ENCODE measurements around the gene LRP1-AS.

LRP1-AS gene

GRCh38 chr12:57188090-57188425, 40.6 kb upstream of the LRP1-AS start:
- H3K27me3 ChIP-seq (ENCODE audit: insufficient read depth, low read length, poor library complexity) = no peaks in the 10 kb centered on the region
- H3K56ac ChIP-seq (ENCODE audit: low read length) = no peak overlapping the region
- no peak overlapping the region for H3K4me2 ChIP-seq (ENCODE audit: low read length)
- no CpG with 5 or more reads among the region's 8 CpGs for WGBS (ENCODE audit: extremely low coverage, insufficient coverage, low lambda C conversion rate)
- no peak overlapping the region for H3K18ac ChIP-seq (ENCODE audit: low read length)
- no peak overlapping the region for H3K9ac ChIP-seq (ENCODE audit: low read length)
- no peak overlapping the region for H2AK5ac ChIP-seq (ENCODE audit: low read length)
- H3K36me3 ChIP-seq (ENCODE audit: control insufficient read depth, insufficient read depth, low read length) = peaks cover 53% of the 10 kb centered on the region
- no peak overlapping the region for H2BK5ac ChIP-seq (ENCODE audit: low read length)
- H3K79me1 ChIP-seq (ENCODE audit: low read length) = no peaks in the 10 kb centered on the region
- H3K4ac ChIP-seq (ENCODE audit: low read depth, low read length) = no peak overlapping the region
- H3K27ac ChIP-seq (ENCODE audit: low read depth, low read length) = no peak overlapping the region
- H3K23ac ChIP-seq (ENCODE audit: low read length) = no peak overlapping the region
- H4K8ac ChIP-seq (ENCODE audit: low read depth, low read length) = no peak overlapping the region
- DNase-seq = no peak
- no peak overlapping the region for H2BK120ac ChIP-seq (ENCODE audit: low read depth, low read length)
- H3K4me3 ChIP-seq (ENCODE audit: low read length) = no peak overlapping the region
- no peak overlapping the region for H4K5ac ChIP-seq (ENCODE audit: low read length)
- no peaks in the 10 kb centered on the region for H3K4me1 ChIP-seq (ENCODE audit: control insufficient read depth, low read depth, low read length)
- no peaks in the 10 kb centered on the region for H3K79me2 ChIP-seq (ENCODE audit: control insufficient read depth, insufficient read depth, low read length)
- no peak overlapping the region for H2BK15ac ChIP-seq (replicated peaks; ENCODE audit: low read depth)

GRCh38 chr12:57187222-57188089, 40.0 kb upstream of the LRP1-AS start:
- Histone ChIP-seq H4K8ac (ENCODE audit: low read depth, low read length) (no peak overlapping the region), H2BK5ac (ENCODE audit: low read length) (no peak overlapping the region), H2BK120ac (ENCODE audit: low read depth, low read length) (no peak overlapping the region), H4K5ac (ENCODE audit: low read length) (no peak overlapping the region), H3K4ac (ENCODE audit: low read depth, low read length) (no peak overlapping the region), H3K79me2 (ENCODE audit: control insufficient read depth, insufficient read depth, low read length) (no peaks in the 10 kb centered on the region), H3K27me3 (ENCODE audit: insufficient read depth, low read length, poor library complexity) (no peaks in the 10 kb centered on the region), H3K56ac (ENCODE audit: low read length) (no peak overlapping the region), H3K4me3 (ENCODE audit: low read length) (no peak overlapping the region), H3K36me3 (ENCODE audit: control insufficient read depth, insufficient read depth, low read length) (peaks cover 48% of the 10 kb centered on the region), H3K27ac (ENCODE audit: low read depth, low read length) (no peak overlapping the region), H3K4me2 (ENCODE audit: low read length) (no peak overlapping the region), H3K23ac (ENCODE audit: low read length) (no peak overlapping the region), H2AK5ac (ENCODE audit: low read length) (no peak overlapping the region), H3K18ac (ENCODE audit: low read length) (no peak overlapping the region), H3K79me1 (ENCODE audit: low read length) (no peaks in the 10 kb centered on the region), H2BK15ac (replicated peaks; ENCODE audit: low read depth) (no peak overlapping the region), H3K9ac (ENCODE audit: low read length) (no peak overlapping the region), H3K4me1 (ENCODE audit: control insufficient read depth, low read depth, low read length) (no peaks in the 10 kb centered on the region)
- WGBS (ENCODE audit: extremely low coverage, insufficient coverage, low lambda C conversion rate) = no CpG with 5 or more reads among the region's 21 CpGs
- no peak for DNase-seq

DNA sequence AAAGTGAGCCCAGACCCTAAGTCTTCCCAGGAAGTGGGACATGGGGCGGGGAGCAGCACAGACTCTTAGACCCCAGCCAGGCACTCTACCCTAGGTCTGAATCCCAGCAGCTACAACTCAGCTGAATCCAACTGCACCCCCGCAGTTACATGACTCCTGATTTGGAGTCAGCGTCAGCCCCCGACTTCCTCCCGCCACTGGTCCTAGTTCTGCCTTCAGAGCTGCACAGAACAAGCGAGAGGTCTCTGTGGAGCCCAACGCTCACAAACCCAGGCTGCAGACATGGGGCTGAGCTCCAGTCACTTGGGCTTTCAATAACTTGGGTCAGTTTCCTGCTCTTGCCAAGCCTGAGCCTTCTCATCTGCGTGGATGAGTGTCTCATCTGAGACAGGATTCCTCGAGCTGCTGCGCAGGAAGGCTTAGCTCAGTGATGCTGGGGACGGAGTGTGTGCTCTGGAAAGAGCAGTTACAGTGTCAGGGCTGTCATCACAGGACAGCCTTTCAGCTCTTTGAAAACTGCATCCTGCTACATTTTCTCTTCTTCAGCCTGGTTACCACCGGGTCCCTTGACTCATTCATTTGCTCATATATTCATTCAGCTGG, 38.6 kb upstream of the LRP1-AS start:
- no peak overlapping the region for H3K4me2 ChIP-seq (ENCODE audit: low read length)
- no peak overlapping the region for H4K8ac ChIP-seq (ENCODE audit: low read depth, low read length)
- H3K4me1 ChIP-seq (ENCODE audit: control insufficient read depth, low read depth, low read length) = peaks cover 3% of the 10 kb centered on the region
- H3K27ac ChIP-seq (ENCODE audit: low read depth, low read length) = no peak overlapping the region
- no peak overlapping the region for H2AK5ac ChIP-seq (ENCODE audit: low read length)
- no peak overlapping the region for H2BK5ac ChIP-seq (ENCODE audit: low read length)
- H2BK120ac ChIP-seq (ENCODE audit: low read depth, low read length) = no peak overlapping the region
- no peaks in the 10 kb centered on the region for H3K79me1 ChIP-seq (ENCODE audit: low read length)
- H3K56ac ChIP-seq (ENCODE audit: low read length) = no peak overlapping the region
- no peak overlapping the region for H3K18ac ChIP-seq (ENCODE audit: low read length)
- H3K4ac ChIP-seq (ENCODE audit: low read depth, low read length) = no peak overlapping the region
- no peak for DNase-seq
- no CpG with 5 or more reads among the region's 12 CpGs for WGBS (ENCODE audit: extremely low coverage, insufficient coverage, low lambda C conversion rate)
- no peak overlapping the region for H2BK15ac ChIP-seq (replicated peaks; ENCODE audit: low read depth)
- no peak overlapping the region for H4K5ac ChIP-seq (ENCODE audit: low read length)
- H3K36me3 ChIP-seq (ENCODE audit: control insufficient read depth, insufficient read depth, low read length) = peaks cover 38% of the 10 kb centered on the region
- no peaks in the 10 kb centered on the region for H3K79me2 ChIP-seq (ENCODE audit: control insufficient read depth, insufficient read depth, low read length)
- no peak overlapping the region for H3K23ac ChIP-seq (ENCODE audit: low read length)
- no peaks in the 10 kb centered on the region for H3K27me3 ChIP-seq (ENCODE audit: insufficient read depth, low read length, poor library complexity)
- H3K9ac ChIP-seq (ENCODE audit: low read length) = no peak overlapping the region
- H3K4me3 ChIP-seq (ENCODE audit: low read length) = no peak overlapping the region

DNA sequence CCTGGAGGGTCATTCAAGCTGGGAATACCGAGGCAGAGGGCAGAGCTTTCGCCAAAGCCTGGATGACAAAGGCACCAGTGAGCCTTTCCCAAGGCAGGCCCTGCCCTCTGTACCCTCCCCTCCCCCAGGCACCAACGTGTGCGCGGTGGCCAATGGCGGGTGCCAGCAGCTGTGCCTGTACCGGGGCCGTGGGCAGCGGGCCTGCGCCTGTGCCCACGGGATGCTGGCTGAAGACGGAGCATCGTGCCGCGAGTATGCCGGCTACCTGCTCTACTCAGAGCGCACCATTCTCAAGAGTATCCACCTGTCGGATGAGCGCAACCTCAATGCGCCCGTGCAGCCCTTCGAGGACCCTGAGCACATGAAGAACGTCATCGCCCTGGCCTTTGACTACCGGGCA, 38.0 kb upstream of the LRP1-AS start:
- H3K4ac ChIP-seq (ENCODE audit: low read depth, low read length) = no peak overlapping the region
- H3K23ac ChIP-seq (ENCODE audit: low read length) = no peak overlapping the region
- peaks cover 41% of the 10 kb centered on the region for H3K36me3 ChIP-seq (ENCODE audit: control insufficient read depth, insufficient read depth, low read length)
- no peak overlapping the region for H3K4me3 ChIP-seq (ENCODE audit: low read length)
- H4K8ac ChIP-seq (ENCODE audit: low read depth, low read length) = no peak overlapping the region
- H2BK5ac ChIP-seq (ENCODE audit: low read length) = no peak overlapping the region
- no peak overlapping the region for H3K9ac ChIP-seq (ENCODE audit: low read length)
- H2BK15ac ChIP-seq (replicated peaks; ENCODE audit: low read depth) = no peak overlapping the region
- no peaks in the 10 kb centered on the region for H3K27me3 ChIP-seq (ENCODE audit: insufficient read depth, low read length, poor library complexity)
- no peak overlapping the region for H2AK5ac ChIP-seq (ENCODE audit: low read length)
- no peak for DNase-seq
- H3K4me2 ChIP-seq (ENCODE audit: low read length) = no peak overlapping the region
- H3K4me1 ChIP-seq (ENCODE audit: control insufficient read depth, low read depth, low read length) = peaks cover 3% of the 10 kb centered on the region
- H3K27ac ChIP-seq (ENCODE audit: low read depth, low read length) = no peak overlapping the region
- H3K79me1 ChIP-seq (ENCODE audit: low read length) = no peaks in the 10 kb centered on the region
- WGBS (ENCODE audit: extremely low coverage, insufficient coverage, low lambda C conversion rate) = no CpG with 5 or more reads among the region's 25 CpGs
- H4K5ac ChIP-seq (ENCODE audit: low read length) = no peak overlapping the region
- no peak overlapping the region for H3K18ac ChIP-seq (ENCODE audit: low read length)
- H3K56ac ChIP-seq (ENCODE audit: low read length) = no peak overlapping the region
- H3K79me2 ChIP-seq (ENCODE audit: control insufficient read depth, insufficient read depth, low read length) = no peaks in the 10 kb centered on the region
- no peak overlapping the region for H2BK120ac ChIP-seq (ENCODE audit: low read depth, low read length)

DNA sequence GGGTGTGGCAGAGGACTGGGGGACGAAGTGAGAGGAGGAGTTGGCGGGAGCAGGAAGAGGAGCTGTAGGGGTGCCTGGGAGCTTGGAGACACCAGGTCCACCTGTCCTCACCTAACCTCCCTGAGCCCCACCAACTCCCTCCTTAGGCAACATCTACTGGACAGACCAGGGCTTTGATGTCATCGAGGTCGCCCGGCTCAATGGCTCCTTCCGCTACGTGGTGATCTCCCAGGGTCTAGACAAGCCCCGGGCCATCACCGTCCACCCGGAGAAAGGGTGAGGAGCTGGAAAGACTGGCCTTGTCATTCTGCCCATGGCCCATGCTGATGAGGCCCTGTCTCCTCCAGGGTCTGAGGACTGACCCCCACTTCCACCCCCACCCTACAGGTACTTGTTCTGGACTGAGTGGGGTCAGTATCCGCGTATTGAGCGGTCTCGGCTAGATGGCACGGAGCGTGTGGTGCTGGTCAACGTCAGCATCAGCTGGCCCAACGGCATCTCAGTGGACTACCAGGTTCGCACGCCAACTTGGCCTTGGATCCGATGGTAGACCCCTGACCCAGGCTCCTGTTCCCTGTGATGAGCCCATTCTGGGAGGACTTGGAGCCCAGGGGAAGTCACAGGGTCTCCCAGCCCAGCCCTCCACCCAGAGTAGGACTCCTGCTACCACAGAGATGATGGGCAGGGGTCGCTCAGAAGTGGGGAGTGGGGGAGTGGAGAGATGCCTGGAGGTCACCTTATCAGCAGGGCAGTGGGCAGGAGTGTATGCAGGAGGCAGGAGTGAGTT, 36.7 kb upstream of the LRP1-AS start:
- H3K27ac ChIP-seq (ENCODE audit: low read depth, low read length) = no peak overlapping the region
- no peak overlapping the region for H3K4me3 ChIP-seq (ENCODE audit: low read length)
- H4K5ac ChIP-seq (ENCODE audit: low read length) = no peak overlapping the region
- no peak overlapping the region for H2BK5ac ChIP-seq (ENCODE audit: low read length)
- H2BK15ac ChIP-seq (replicated peaks; ENCODE audit: low read depth) = no peak overlapping the region
- peaks cover 3% of the 10 kb centered on the region for H3K4me1 ChIP-seq (ENCODE audit: control insufficient read depth, low read depth, low read length)
- H3K79me1 ChIP-seq (ENCODE audit: low read length) = no peaks in the 10 kb centered on the region
- no peak overlapping the region for H2AK5ac ChIP-seq (ENCODE audit: low read length)
- no peaks in the 10 kb centered on the region for H3K27me3 ChIP-seq (ENCODE audit: insufficient read depth, low read length, poor library complexity)
- H3K56ac ChIP-seq (ENCODE audit: low read length) = no peak overlapping the region
- WGBS (ENCODE audit: extremely low coverage, insufficient coverage, low lambda C conversion rate) = no CpG with 5 or more reads among the region's 22 CpGs
- no peak overlapping the region for H3K4ac ChIP-seq (ENCODE audit: low read depth, low read length)
- H3K18ac ChIP-seq (ENCODE audit: low read length) = no peak overlapping the region
- peaks cover 41% of the 10 kb centered on the region for H3K36me3 ChIP-seq (ENCODE audit: control insufficient read depth, insufficient read depth, low read length)
- no peak for DNase-seq
- H3K79me2 ChIP-seq (ENCODE audit: control insufficient read depth, insufficient read depth, low read length) = no peaks in the 10 kb centered on the region
- no peak overlapping the region for H2BK120ac ChIP-seq (ENCODE audit: low read depth, low read length)
- no peak overlapping the region for H3K9ac ChIP-seq (ENCODE audit: low read length)
- H4K8ac ChIP-seq (ENCODE audit: low read depth, low read length) = no peak overlapping the region
- no peak overlapping the region for H3K23ac ChIP-seq (ENCODE audit: low read length)
- H3K4me2 ChIP-seq (ENCODE audit: low read length) = no peak overlapping the region
